GM12878 (cell line): Measurements from ENCODE around the gene GALNT6.

Experiments used
- BRCA1 ChIP-seq: IDR thresholded peaks from 2 replicates; pipeline ENCODE4 v1.6.1; 2011; ENCODE audit warnings: low read depth, low read length, improper control_type of control experiment
- CBX5 ChIP-seq: sonication (generic); IDR thresholded peaks from 2 replicates; pipeline ENCODE4 v1.6.1; 2016; ENCODE audit warnings: low read depth, moderate library complexity, mild to moderate bottlenecking, inconsistent platforms
- CEBPB ChIP-seq, 2 experiments: fragments of 150-350 bp in 1 of 2; IDR thresholded peaks; 2 replicates each; pipeline ENCODE4 v1.6.1; 2012 to 2014; ENCODE audit warnings: low read depth in 2 of 2, low read length in 2 of 2, borderline replicate concordance in 1 of 2, inconsistent platforms in 1 of 2
- CTCF ChIP-seq, 3 experiments: IDR thresholded peaks in 2 of 3; conservative IDR thresholded peaks in 1 of 3; 2 replicates each; pipeline ENCODE4 v1.5.1; 2011; ENCODE audit warnings: low read depth in 3 of 3, low read length in 3 of 3, mild to moderate bottlenecking in 3 of 3, control low read depth in 2 of 3, moderate library complexity in 2 of 3, inconsistent platforms in 1 of 3, mixed read lengths in 1 of 3; ENCODE audit not compliant: control insufficient read depth in 2 of 3, insufficient read depth in 1 of 3; ENCODE audit errors: extremely low read depth in 1 of 3
- EP300 ChIP-seq, 2 experiments: fragments of 150-350 bp in 1 of 2; IDR thresholded peaks; 2 replicates each; pipeline ENCODE4 v1.6.1; 2011 to 2012; ENCODE audit warnings: low read depth in 2 of 2, low read length in 2 of 2, borderline replicate concordance in 1 of 2, improper control_type of control experiment in 1 of 2, inconsistent platforms in 1 of 2; ENCODE audit not compliant: control insufficient read depth in 1 of 2
- ESRRA ChIP-seq: IDR thresholded peaks from 2 replicates; pipeline ENCODE4 v1.6.1; 2012; ENCODE audit warnings: mild to moderate bottlenecking, low read length, improper control_type of control experiment
- EZH2 ChIP-seq: IDR thresholded peaks from 2 replicates; pipeline ENCODE4 v1.6.1; 2012; ENCODE audit warnings: low read depth, mild to moderate bottlenecking, control low read depth, inconsistent platforms, low read length, borderline replicate concordance; ENCODE audit not compliant: control insufficient read depth
- PML ChIP-seq: IDR thresholded peaks from 2 replicates; pipeline ENCODE4 v1.6.1; 2012; ENCODE audit warnings: low read length, inconsistent platforms
- POLR2A ChIP-seq: IDR thresholded peaks from 2 replicates; pipeline ENCODE4 v1.6.1; 2011; ENCODE audit warnings: low read depth, mild to moderate bottlenecking, low read length
- POLR2AphosphoS5 ChIP-seq: IDR thresholded peaks from 2 replicates; pipeline ENCODE4 v1.6.1; 2011; ENCODE audit warnings: mild to moderate bottlenecking, low read length, inconsistent platforms
- SMC3 ChIP-seq: IDR thresholded peaks from 2 replicates; pipeline ENCODE4 v1.6.1; 2011; ENCODE audit warnings: low read length, improper control_type of control experiment, borderline replicate concordance
- ZNF274 ChIP-seq: IDR thresholded peaks from one replicate; pipeline ENCODE4 v1.8.0; 2011; ENCODE audit not compliant: insufficient read length, insufficient read depth
- TF ChIP-seq, protein P1 (sequence below): IDR thresholded peaks from 2 replicates; pipeline ENCODE4 v1.6.1; 2012; ENCODE audit warnings: low read depth, low read length, improper control_type of control experiment

DNA sequence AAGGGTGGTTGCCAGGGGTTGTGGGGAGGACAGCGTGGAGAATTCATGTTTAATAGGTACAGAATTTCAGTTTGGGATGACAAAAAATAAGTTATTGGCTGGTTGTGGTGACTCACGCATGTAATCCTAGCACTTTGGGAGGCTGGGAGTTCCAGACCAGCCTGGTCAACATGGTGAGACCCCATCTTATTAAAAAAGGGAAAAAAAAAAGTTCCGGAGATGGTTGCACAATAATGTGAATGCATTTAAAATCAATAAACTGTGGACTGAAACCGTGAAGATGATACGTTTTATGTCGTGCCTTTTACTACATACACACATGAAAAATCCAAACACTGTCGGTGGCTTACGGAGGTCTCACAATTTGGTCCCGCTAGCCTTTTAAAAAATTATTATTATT is 20.5 kb downstream of the GALNT6 start:
- TF ChIP-seq ESRRA (no peak), CTCF (IDR thresholded peaks at IDR 0.05 in 2 of 3, conservative IDR thresholded peaks at IDR 0.05 in 1 of 3; ENCODE audit: control insufficient read depth in 2 of 3, extremely low read depth in 1 of 3, insufficient read depth in 1 of 3, low read depth in 3 of 3, low read length in 3 of 3) (no peak), SMC3 (no peak), ZNF274 (no peak), CBX5 (no peak), POLR2A (no peak), EP300 (IDR thresholded peaks at IDR 0.05; ENCODE audit: borderline replicate concordance in 1 of 2, control insufficient read depth in 1 of 2, low read depth in 2 of 2, low read length in 2 of 2) (no peak), CEBPB (IDR thresholded peaks at IDR 0.05; ENCODE audit: borderline replicate concordance in 1 of 2, low read depth in 2 of 2, low read length in 2 of 2) (no peak), POLR2AphosphoS5 (no peak), PML (no peak), EZH2 (no peak), BRCA1 (no peak)
- TF ChIP-seq, protein P1, sequence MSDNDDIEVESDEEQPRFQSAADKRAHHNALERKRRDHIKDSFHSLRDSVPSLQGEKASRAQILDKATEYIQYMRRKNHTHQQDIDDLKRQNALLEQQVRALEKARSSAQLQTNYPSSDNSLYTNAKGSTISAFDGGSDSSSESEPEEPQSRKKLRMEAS, result no peak
